OCI-LY1 (cell line): ENCODE measurements around the gene PRKACA.

Experiments used
- H2AFZ ChIP-seq: fragments of 200-600 bp; sonication (generic), shearing (Covaris generic); 2 replicates; pipeline ENCODE4 v1.6.0; 2014; ENCODE audit warnings: antibody characterized with exemption, mild to moderate bottlenecking, low read length
- H3F3A ChIP-seq: fragments of 200-600 bp; sonication (generic), shearing (Covaris generic); 2 replicates; pipeline ENCODE4 v1.6.0; 2014; ENCODE audit warnings: mild to moderate bottlenecking, antibody characterized with exemption, low read length, moderate library complexity; ENCODE audit not compliant: insufficient read depth
- H3K27ac ChIP-seq: fragments of 200-600 bp; sonication (generic); 2 replicates; pipeline ENCODE4 v1.5.1; 2014; ENCODE audit warnings: low read length, mixed run types, mild to moderate bottlenecking, low read depth; ENCODE audit not compliant: poor library complexity, severe bottlenecking
- H3K27me3 ChIP-seq: fragments of 200-600 bp; sonication (generic); 2 replicates; pipeline ENCODE4 v1.6.0; 2014; ENCODE audit warnings: antibody characterized with exemption, mild to moderate bottlenecking, low read length, moderate library complexity; ENCODE audit not compliant: insufficient read depth
- H3K36me3 ChIP-seq: fragments of 200-600 bp; sonication (generic); 2 replicates; pipeline ENCODE4 v1.6.1; 2014; ENCODE audit warnings: mild to moderate bottlenecking, antibody characterized with exemption, low read length, moderate library complexity, mixed read lengths; ENCODE audit not compliant: insufficient read depth
- H3K4me1 ChIP-seq: fragments of 200-600 bp; sonication (generic); 2 replicates; pipeline ENCODE4 v1.5.1; 2014; ENCODE audit warnings: mild to moderate bottlenecking, low read length, moderate library complexity; ENCODE audit not compliant: insufficient read depth, severe bottlenecking
- H3K4me2 ChIP-seq: fragments of 200-600 bp; sonication (generic), shearing (Covaris generic); 2 replicates; pipeline ENCODE4 v1.6.1; 2014; ENCODE audit warnings: low read length
- H3K4me3 ChIP-seq: fragments of 200-600 bp; sonication (generic); 2 replicates; pipeline ENCODE4 v1.5.1; 2014; ENCODE audit warnings: low read length, low read depth, mild to moderate bottlenecking, mixed read lengths; ENCODE audit not compliant: poor library complexity, severe bottlenecking
- H3K79me2 ChIP-seq: fragments of 200-600 bp; shearing (Covaris generic); 2 replicates; pipeline ENCODE4 v1.6.1; 2016; ENCODE audit warnings: mixed run types, low read length, mixed read lengths; ENCODE audit not compliant: insufficient read depth
- H3K9ac ChIP-seq: fragments of 200-600 bp; sonication (generic), shearing (Covaris generic); 2 replicates; pipeline ENCODE4 v1.6.1; 2014; ENCODE audit warnings: mild to moderate bottlenecking, low read length, mixed read lengths
- H3K9me2 ChIP-seq: fragments of 200-600 bp; sonication (generic), shearing (Covaris generic); 2 replicates; pipeline ENCODE4 v1.6.1; 2014; ENCODE audit warnings: low read depth, mild to moderate bottlenecking, low read length, mixed read lengths
- H3K9me3 ChIP-seq: fragments of 200-600 bp; shearing (Covaris generic); 2 replicates; pipeline ENCODE4 v1.6.1; 2014; ENCODE audit warnings: low read length, mixed read lengths
- H4K20me1 ChIP-seq: fragments of 200-600 bp; sonication (generic), shearing (Covaris generic); 2 replicates; pipeline ENCODE4 v1.6.0; 2016; ENCODE audit warnings: mild to moderate bottlenecking, low read length; ENCODE audit not compliant: insufficient read depth
- CTCF ChIP-seq: fragments of 200-600 bp; sonication (generic), shearing (Covaris generic); IDR thresholded peaks from 2 replicates; pipeline ENCODE4 v1.5.1; 2017; ENCODE audit warnings: mild to moderate bottlenecking, antibody characterized with exemption, low read length, moderate library complexity, mixed read lengths
- EZH2 ChIP-seq: fragments of 200-600 bp; sonication (generic), shearing (Covaris generic); IDR thresholded peaks from 2 replicates; pipeline ENCODE4 v1.8.0; 2017; ENCODE audit warnings: borderline replicate concordance, mixed run types, mild to moderate bottlenecking, antibody characterized with exemption, low read length, moderate library complexity, mixed read lengths

PRKACA gene

DNA sequence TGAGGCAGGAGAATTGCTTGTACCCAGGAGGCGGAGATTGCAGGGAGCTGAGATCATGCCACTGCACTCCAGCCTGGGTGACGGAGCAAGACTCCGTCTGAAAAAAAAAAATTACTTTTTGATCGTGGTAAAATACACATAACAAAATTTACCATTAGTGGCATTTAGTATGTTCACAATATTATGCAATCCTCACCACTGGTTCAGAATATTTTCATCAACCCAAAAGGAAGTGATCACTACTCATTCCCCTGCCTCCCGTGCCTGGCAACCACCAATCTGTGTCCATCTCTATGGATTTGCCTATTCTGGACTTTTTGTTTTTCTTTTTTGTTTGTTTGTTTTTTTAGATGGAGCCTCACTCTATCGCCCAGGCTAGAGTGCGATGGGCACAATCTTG is 54.5 kb downstream of the PRKACA start:
- H3K27me3 ChIP-seq, result peaks cover 3% of the 10 kb centered on the region; the same call in 1 of the 2 replicates
- no peak for TF ChIP-seq CTCF
- no peak for TF ChIP-seq EZH2

GRCh38 chr19:14062558-14062855 is 55.1 kb downstream of the PRKACA start:
- Histone ChIP-seq H3K79me2 (no peaks in the 10 kb centered on the region), H3K4me2 (no peak overlapping the region), H4K20me1 (no peaks in the 10 kb centered on the region), H3F3A (no peaks in the 10 kb centered on the region), H3K36me3 (no peaks in the 10 kb centered on the region), H3K9ac (no peak overlapping the region), H3K4me1 (no peaks in the 10 kb centered on the region), H3K9me2 (no peaks in the 10 kb centered on the region), H3K9me3 (no peaks in the 10 kb centered on the region), H3K27ac (no peak overlapping the region), H3K4me3 (no peak overlapping the region), H2AFZ (no peak overlapping the region), H3K27me3 (peaks cover 5% of the 10 kb centered on the region; the same call in 1 of the 2 replicates)
- no peak for TF ChIP-seq EZH2
- no peak for TF ChIP-seq CTCF

More for the DNA sequence above, 54.5 kb downstream of the PRKACA start:
- no peaks in the 10 kb centered on the region for H3K9me3 ChIP-seq
- no peak overlapping the region for H3K9ac ChIP-seq
- no peaks in the 10 kb centered on the region for H3K4me1 ChIP-seq
- H3K36me3 ChIP-seq, result no peaks in the 10 kb centered on the region
- H2AFZ ChIP-seq, result no peak overlapping the region
- H3K79me2 ChIP-seq, result no peaks in the 10 kb centered on the region
- H3K4me3 ChIP-seq, result no peak overlapping the region
- no peaks in the 10 kb centered on the region for H3F3A ChIP-seq
- no peak overlapping the region for H3K4me2 ChIP-seq
- H3K27ac ChIP-seq, result no peak overlapping the region
- H3K9me2 ChIP-seq, result no peaks in the 10 kb centered on the region
- no peaks in the 10 kb centered on the region for H4K20me1 ChIP-seq

DNA sequence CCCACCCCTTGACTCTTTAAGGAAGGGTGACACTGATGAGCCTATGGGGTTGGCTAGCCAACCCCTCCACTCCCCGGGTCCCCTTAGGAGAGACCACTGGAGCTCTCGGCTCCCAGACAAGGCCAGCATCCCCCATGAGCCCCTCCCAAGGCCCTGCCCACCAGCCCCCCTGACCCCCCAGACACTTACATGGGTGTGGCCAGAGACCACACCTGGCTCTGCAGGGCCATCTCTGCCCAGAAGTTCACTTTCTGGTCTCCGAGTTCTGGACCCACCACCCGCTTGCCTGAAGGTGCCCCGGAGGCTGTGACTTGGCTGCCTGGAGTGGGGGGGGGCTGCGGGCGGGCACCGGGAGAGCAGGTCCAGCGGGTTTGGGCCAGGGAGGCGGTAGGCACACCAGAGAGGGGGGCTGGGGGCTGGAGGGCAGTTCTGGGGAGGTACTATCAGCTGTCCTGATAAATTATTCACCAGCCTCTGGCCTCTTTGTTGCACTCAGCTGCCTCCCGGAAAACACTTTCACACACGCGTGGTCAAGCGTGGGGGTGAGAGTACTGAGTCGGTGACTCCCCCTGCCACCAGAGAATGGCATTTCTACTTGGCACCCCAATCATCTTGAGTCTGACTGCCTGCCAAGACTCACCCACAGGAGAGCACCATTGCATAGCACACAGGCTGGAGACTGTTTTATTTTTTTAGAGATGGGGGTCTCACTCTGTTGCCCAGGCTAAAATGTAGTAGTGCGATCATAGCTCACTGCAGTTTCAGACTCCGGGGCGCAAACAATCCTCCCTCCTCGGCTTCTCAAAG is 55.6 kb downstream of the PRKACA start, which contains the start of gene PALM3:
Gene PALM3, minus strand, starts transcription at position 326 of the 807 bp plus-strand sequence. Its CDS starts 96 bp downstream, at position 230.
- Histone ChIP-seq H3F3A (no peaks in the 10 kb centered on the region), H3K9me3 (no peaks in the 10 kb centered on the region), H3K9ac (no peak within 1 kb of the TSS), H3K9me2 (no peaks in the 10 kb centered on the region), H3K27ac (no peak within 1 kb of the TSS), H3K4me3 (no peak within 1 kb of the TSS), H4K20me1 (no peaks in the 10 kb centered on the region), H2AFZ (no peak within 1 kb of the TSS), H3K27me3 (peaks cover 5% of the 10 kb centered on the region; the same call in 1 of the 2 replicates), H3K4me1 (no peaks in the 10 kb centered on the region), H3K4me2 (no peak within 1 kb of the TSS), H3K36me3 (no peaks in the 10 kb centered on the region), H3K79me2 (no peaks in the 10 kb centered on the region)
- no peak for TF ChIP-seq CTCF
- TF ChIP-seq EZH2, result no peak
